Choroid plexus epithelial cell (primary cell): ENCODE data around the gene SLC46A1.

ENCODE experiments used
- DNase-seq: peaks from one replicate; pipeline ENCODE4 v3.0.0-alpha.2; 2010; ENCODE audit warnings: low read depth
- H3K4me3 ChIP-seq: 2 replicates; pipeline ENCODE4 v1.5.1; 2011; ENCODE audit warnings: low read depth, mild to moderate bottlenecking, control low read depth, low read length, moderate library complexity
- TF ChIP-seq, protein P1 (sequence below): conservative IDR thresholded peaks from 2 replicates; pipeline ENCODE4 v1.5.1; 2011; ENCODE audit warnings: low read depth, mild to moderate bottlenecking, control low read depth, inconsistent platforms, low read length, moderate library complexity

SLC46A1 gene

DNA sequence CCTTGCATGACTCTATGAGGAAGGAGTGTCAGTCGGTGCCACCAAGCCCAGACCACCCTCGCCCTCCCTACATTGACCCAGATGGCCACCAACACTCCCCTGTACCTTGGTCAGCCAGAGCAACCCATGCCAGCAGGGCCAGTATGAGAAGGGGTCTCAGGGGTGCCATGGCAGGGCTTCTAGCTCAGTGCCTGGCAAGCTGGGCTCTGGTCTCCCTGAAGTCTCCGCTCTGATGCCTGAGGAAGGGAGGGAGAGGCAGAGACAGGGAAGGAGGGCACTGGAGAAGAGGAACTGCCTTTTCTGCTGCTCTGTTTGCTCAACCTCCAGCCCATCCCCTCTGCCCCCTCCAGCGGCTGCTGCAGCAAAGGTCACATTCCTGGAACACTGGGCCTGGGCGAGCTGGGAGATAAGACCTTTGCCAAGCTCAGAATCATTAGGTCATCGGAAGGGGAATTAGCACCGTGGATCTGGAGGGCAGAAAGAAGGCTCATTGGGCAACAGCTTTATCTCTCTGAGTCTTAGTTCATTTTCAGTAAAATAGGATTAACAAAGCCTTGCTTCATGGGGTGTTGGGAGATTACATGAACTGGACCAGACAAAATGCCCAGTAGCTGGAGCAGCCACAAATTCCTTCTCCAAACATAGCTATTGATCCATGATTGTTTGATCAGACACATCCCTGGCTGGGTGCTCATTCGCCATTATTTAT is 35.8 kb downstream of the SLC46A1 start, which contains the start of gene VTN:
TSS of gene VTN (minus strand) at position 273 of the 709 bp plus-strand sequence. CDS start at position 169, 104 bp downstream.
- H3K4me3 ChIP-seq = peak within 1 kb of the TSS; percentile 56
- DNase-seq = peak; percentile 26
- TF ChIP-seq, protein P1, sequence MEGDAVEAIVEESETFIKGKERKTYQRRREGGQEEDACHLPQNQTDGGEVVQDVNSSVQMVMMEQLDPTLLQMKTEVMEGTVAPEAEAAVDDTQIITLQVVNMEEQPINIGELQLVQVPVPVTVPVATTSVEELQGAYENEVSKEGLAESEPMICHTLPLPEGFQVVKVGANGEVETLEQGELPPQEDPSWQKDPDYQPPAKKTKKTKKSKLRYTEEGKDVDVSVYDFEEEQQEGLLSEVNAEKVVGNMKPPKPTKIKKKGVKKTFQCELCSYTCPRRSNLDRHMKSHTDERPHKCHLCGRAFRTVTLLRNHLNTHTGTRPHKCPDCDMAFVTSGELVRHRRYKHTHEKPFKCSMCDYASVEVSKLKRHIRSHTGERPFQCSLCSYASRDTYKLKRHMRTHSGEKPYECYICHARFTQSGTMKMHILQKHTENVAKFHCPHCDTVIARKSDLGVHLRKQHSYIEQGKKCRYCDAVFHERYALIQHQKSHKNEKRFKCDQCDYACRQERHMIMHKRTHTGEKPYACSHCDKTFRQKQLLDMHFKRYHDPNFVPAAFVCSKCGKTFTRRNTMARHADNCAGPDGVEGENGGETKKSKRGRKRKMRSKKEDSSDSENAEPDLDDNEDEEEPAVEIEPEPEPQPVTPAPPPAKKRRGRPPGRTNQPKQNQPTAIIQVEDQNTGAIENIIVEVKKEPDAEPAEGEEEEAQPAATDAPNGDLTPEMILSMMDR = no peak

DNA sequence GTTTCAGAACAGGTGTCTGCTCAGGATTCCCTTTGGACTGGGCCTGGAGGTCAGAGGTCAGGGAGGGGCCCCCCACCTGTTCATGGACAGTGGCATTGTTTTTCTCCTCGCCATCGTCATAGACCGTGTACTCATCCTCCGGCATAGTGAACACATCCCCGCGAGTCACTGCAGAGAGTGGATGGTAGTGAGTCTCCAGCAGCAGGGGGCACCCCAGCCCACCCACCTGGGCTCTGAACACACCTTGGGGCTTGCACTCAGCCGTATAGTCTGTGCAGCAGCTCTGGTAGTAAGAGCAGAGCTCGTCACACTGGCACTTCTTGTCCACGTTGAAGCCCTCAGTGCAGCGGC is 36.4 kb downstream of the SLC46A1 start:
- no peak for DNase-seq
- H3K4me3 ChIP-seq = no peak overlapping the region
- TF ChIP-seq, protein P1 = no peak

DNA sequence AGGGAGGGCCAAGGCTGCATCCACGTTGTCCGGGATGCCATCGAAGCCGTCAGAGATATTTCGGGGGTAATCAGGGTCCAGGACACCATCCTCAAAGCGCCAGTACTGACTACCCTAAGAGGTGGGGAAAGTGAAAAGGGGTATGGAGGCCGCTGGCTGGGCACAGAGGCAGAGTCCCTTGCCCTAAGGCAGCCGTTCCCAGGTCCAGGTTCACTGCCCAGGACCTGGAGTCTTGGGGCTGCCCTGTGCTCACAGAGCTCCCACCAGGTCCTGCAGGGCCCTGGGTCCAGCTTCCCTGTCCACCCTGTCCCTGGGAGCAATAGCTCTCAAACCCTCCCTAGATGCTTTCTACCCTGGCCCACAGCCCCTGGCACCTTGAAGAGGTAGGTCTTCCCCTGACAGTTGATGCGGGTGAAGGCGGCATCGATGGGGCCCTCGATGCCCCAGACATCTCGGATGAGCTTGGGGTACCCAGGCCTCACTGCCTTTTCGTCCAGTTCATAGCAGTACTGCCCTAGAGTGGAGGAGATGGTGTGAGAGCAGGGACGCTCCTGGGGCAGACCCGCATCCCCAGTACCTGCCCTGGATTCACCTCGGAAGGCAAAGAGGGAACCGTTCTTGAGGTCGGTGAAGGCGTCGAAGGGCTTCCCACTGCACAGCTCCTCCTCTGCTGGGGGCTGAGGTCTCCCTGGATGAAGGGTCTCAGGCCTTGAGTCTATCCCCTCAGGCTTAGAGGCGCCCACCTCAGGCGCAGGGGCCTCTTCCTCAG is 36.9 kb downstream of the SLC46A1 start:
- TF ChIP-seq, protein P1 = no peak
- H3K4me3 ChIP-seq = no peak overlapping the region
- DNase-seq = no peak

DNA sequence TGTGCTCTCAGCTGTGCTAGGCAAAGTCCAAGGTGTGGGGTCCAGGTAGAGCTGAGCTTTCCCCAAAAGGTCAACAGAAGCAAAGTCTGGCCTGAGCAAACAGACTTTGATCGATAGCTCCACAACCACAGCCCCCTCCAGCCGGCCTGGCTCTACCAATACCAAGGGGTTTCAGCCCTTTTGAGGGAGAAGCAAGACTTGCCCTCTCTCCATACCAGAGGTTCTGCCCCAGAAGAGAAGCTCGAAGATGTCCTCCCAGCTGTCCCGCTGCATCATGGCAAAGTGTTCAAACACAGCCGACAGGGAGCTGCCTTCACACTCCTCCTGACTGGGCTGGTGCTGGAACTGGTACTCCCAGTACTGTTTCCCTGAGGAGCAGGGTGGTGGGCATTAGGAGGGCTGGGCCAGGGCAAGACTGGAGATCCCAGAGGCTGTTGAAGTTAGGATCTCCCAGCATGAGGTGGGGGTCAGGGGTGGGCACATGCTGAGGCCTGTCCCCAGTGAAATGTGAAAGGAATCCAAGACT is 37.6 kb downstream of the SLC46A1 start:
- DNase-seq = no peak
- H3K4me3 ChIP-seq = no peak overlapping the region

DNA sequence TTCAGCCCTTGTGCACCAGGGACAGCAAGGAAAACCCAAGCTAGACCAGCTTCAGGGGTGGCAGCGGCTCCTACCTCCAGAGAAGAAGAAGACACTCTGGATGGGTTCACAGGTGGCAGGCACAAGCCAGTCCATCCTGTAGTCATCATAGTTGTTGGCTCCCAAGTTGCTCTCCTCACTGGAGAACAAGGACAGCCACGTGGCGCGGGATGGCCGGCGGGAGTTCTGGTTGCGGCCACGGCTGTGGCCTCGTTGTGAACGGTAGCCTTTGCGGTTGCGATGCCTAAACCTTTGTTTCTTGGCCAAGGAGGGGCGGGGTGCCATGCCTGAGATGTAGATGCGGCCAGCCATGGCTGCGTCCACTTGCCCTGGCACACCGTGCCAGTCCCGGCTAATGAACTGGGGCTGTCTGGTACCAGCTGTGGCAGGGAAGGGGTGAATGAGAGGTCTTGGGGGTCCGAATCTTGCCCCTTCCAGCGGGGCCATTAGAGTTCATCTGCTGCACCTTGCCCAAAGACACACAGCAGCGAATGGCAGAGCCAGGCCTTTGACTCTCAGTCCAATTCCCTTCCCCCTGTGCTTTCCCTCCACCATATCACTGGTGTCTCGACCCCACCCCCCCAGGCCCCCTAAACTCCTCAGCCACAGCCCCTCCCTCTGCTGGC is 38.2 kb downstream of the SLC46A1 start:
- no peak for DNase-seq
- H3K4me3 ChIP-seq = no peak overlapping the region
- TF ChIP-seq, protein P1 = no peak

More for the DNA sequence above, 37.6 kb downstream of the SLC46A1 start:
- TF ChIP-seq, protein P1 = no peak

DNA sequence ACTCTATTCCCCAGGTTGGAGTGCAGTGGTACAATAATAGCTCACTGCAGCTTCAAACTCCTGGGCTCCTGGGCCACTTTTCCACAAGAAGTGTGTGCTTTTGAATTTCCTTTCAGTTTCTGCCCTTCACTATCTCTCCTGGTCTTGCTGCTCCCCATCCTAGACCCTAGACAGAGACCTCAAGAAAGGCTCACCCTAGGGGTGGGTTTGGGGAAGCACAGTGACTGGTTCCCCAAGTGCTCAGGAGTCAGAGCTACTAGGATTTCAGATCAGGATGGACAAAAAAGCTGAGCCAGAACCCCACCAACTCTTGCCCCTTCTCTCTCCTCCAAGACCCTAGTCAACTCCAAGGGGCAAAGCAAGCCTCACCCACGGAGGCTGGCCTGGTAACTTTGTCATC is 39.4 kb downstream of the SLC46A1 start:
- no peak for DNase-seq
- H3K4me3 ChIP-seq = no peak overlapping the region
- TF ChIP-seq, protein P1 = peak; percentile 32
